Measurements from ENCODE around the gene MAPRE3. TPM values are rescaled to one million over a fixed set of nuclear protein-coding genes. Genes with fewer than 3 reads are reported as not detected.
A peak's percentile ranks its signal among the peaks of the same experiment; 100 is the strongest.
"Not testable (repeated sequence)": the region's sequence is repeated elsewhere in the genome, so short reads cannot be mapped to it uniquely, and the experiment has no call there.

MAPRE3 gene
- total RNA-seq, 2 donors from 2014 or later = 9.3 to 15.8 TPM

- Histone ChIP-seq H3K9me3 (no peaks in the 10 kb centered on the region), H3K4me3 (peak overlapping the region; percentile 29 to 73), H3K36me3 (replicated peaks in 1 of 2; ENCODE audit: insufficient read depth in 1 of 2, low read depth in 2 of 2) (no peaks in the 10 kb centered on the region), H3K4me1 (peaks cover 31% of the 10 kb centered on the region), H3K27ac (peak overlapping the region; percentile 73 to 92 (median 80)), H3K27me3 (no peaks in the 10 kb centered on the region)
- no peak for ATAC-seq
- WGBS, 2 donors = 8 to 11% methylated on average over 20 to 34 of the region's 34 CpGs
- intact Hi-C loops (cut with DNase I) = no loop called here
- no peak for TF ChIP-seq POLR2A (IDR thresholded peaks at IDR 0.05)
- TF ChIP-seq, protein P1, sequence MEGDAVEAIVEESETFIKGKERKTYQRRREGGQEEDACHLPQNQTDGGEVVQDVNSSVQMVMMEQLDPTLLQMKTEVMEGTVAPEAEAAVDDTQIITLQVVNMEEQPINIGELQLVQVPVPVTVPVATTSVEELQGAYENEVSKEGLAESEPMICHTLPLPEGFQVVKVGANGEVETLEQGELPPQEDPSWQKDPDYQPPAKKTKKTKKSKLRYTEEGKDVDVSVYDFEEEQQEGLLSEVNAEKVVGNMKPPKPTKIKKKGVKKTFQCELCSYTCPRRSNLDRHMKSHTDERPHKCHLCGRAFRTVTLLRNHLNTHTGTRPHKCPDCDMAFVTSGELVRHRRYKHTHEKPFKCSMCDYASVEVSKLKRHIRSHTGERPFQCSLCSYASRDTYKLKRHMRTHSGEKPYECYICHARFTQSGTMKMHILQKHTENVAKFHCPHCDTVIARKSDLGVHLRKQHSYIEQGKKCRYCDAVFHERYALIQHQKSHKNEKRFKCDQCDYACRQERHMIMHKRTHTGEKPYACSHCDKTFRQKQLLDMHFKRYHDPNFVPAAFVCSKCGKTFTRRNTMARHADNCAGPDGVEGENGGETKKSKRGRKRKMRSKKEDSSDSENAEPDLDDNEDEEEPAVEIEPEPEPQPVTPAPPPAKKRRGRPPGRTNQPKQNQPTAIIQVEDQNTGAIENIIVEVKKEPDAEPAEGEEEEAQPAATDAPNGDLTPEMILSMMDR (IDR thresholded peaks at IDR 0.05) = no peak
- peak in 2 of 4 donors; percentile 46 to 51 for DNase-seq
Observed at GRCh38 chr2:27071990-27072830, 101.8 kb downstream of the MAPRE3 start.

GRCh38 chr2:27072920-27073319 is 102.5 kb downstream of the MAPRE3 start:
- no peaks in the 10 kb centered on the region for H3K9me3 ChIP-seq
- TF ChIP-seq POLR2A (IDR thresholded peaks at IDR 0.05) = no peak
- TF ChIP-seq, protein P1 (IDR thresholded peaks at IDR 0.05) = no peak
- no peaks in the 10 kb centered on the region for H3K27me3 ChIP-seq
- intact Hi-C loops (cut with DNase I) = no loop called here
- no peaks in the 10 kb centered on the region for H3K36me3 ChIP-seq (replicated peaks in 1 of 2; ENCODE audit: insufficient read depth in 1 of 2, low read depth in 2 of 2)
- no peak for DNase-seq
- peak overlapping the region in 1 of 4 donors; percentile 83 for H3K27ac ChIP-seq
- ATAC-seq = no peak
- WGBS, 2 donors = 85 to 87% methylated on average over 5 of the region's 5 CpGs
- no peak overlapping the region for H3K4me3 ChIP-seq
- H3K4me1 ChIP-seq = peaks cover 31% of the 10 kb centered on the region

DNA sequence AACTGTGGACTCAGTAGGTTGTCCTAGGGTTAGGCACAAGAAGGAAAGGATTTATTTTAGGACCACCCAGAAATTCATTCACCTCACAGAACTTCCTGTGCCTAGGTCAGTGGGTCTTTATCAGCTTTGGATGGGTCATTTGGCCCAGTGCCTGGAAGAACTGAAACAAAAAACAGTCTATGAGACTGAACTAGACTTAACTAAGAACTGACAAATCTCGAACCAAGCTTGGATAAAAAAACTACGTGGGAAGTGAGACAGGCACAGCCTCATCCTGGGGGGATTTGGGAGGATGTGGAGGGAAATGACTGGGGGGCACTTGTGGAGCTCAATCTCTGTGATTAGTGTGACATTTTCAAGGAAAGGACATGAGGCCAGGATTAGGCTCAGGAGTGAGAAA is 103.3 kb downstream of the MAPRE3 start:
- Histone ChIP-seq H3K4me1 (peaks cover 29% of the 10 kb centered on the region), H3K36me3 (replicated peaks in 1 of 2; ENCODE audit: insufficient read depth in 1 of 2, low read depth in 2 of 2) (no peaks in the 10 kb centered on the region), H3K27me3 (no peaks in the 10 kb centered on the region), H3K9me3 (no peaks in the 10 kb centered on the region), H3K27ac (no peak overlapping the region), H3K4me3 (no peak overlapping the region)
- WGBS, 2 donors = 25 to 55% methylated on average over 2 of the region's 2 CpGs
- no peak for DNase-seq
- TF ChIP-seq, protein P1 (IDR thresholded peaks at IDR 0.05) = no peak
- TF ChIP-seq POLR2A (IDR thresholded peaks at IDR 0.05) = no peak
- intact Hi-C loops (cut with DNase I) = no loop called here
- ATAC-seq = no peak

- H3K27me3 ChIP-seq = no peaks in the 10 kb centered on the region
- peaks cover 17% of the 10 kb centered on the region for H3K4me1 ChIP-seq
- 63 to 75% methylated on average over 3 to 4 of the region's 4 CpGs for WGBS, 2 donors
- no peaks in the 10 kb centered on the region for H3K9me3 ChIP-seq
- no peak overlapping the region for H3K4me3 ChIP-seq
- peak in 1 of 4 donors; percentile 41 for DNase-seq
- H3K27ac ChIP-seq = no peak overlapping the region
- no peak for ATAC-seq
- TF ChIP-seq, protein P1 (IDR thresholded peaks at IDR 0.05) = no peak
- TF ChIP-seq POLR2A (IDR thresholded peaks at IDR 0.05) = no peak
- intact Hi-C loops (cut with DNase I) = no loop called here
- H3K36me3 ChIP-seq (replicated peaks in 1 of 2; ENCODE audit: insufficient read depth in 1 of 2, low read depth in 2 of 2) = no peaks in the 10 kb centered on the region
Observed at GRCh38 chr2:27074738-27075565, 104.5 kb downstream of the MAPRE3 start.

DNA sequence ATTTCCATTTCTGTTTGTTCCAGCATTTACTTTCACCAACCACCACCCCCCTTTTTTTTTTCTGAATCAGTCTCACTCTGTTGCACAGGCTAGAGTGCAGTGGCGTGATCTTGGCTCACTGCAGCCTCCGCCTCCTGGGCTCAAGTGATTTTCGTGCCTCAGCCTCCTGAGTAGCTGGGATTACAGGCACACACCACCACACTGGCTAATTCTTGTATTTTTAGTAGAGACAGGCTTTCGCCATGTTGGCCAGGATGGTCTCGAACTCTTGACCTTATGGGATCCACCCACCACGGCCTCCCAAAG is 105.1 kb downstream of the MAPRE3 start:
- H3K4me3 ChIP-seq; DNase-seq; intact Hi-C loops (cut with DNase I); H3K27ac ChIP-seq; H3K36me3 ChIP-seq (replicated peaks in 1 of 2; ENCODE audit: insufficient read depth in 1 of 2, low read depth in 2 of 2); H3K27me3 ChIP-seq; H3K9me3 ChIP-seq; ATAC-seq: not testable (repeated sequence)
- H3K4me1 ChIP-seq = peaks cover 12% of the 10 kb centered on the region
- 80 to 81% methylated on average over 6 of the region's 6 CpGs for WGBS, 2 donors

Measured in body of pancreas (tissue), 4 donors.